Activated naive CD4-positive, alpha-beta T cell treated with anti-CD3 and anti-CD28 coated beads, Interleukin-2, amount 10 ng/mL, durations not matched to agents 7 days and 5 days (primary cell): ENCODE measurements around the gene MEF2C.

Experiments
- CTCF ChIA-PET: fragments of 350-600 bp; sonication (Branson Sonifier 250); formaldehyde crosslinking; loops from one replicate; lab custom pipeline; 2021; ENCODE audit warnings: antibody characterized with exemption; lab: Charles Lee
- DNase-seq: peaks from one replicate; pipeline ENCODE4 v3.0.0-alpha.2; 2020
- H3K27ac Mint-ChIP-seq: one replicate; pipeline ENCODE4 v1.8.0; 2021; ENCODE audit warnings: mild to moderate bottlenecking, moderate library complexity, mixed read lengths
- H3K27me3 Mint-ChIP-seq: one replicate; pipeline ENCODE4 v1.8.0; 2021; ENCODE audit warnings: mild to moderate bottlenecking, mixed read lengths
- H3K36me3 Mint-ChIP-seq: one replicate; pipeline ENCODE4 v1.8.0; 2021; ENCODE audit warnings: mixed read lengths
- H3K4me1 Mint-ChIP-seq: one replicate; pipeline ENCODE4 v1.8.0; 2021; ENCODE audit warnings: mixed read lengths
- H3K4me3 Mint-ChIP-seq: one replicate; pipeline ENCODE4 v1.8.0; 2021; ENCODE audit warnings: mild to moderate bottlenecking, moderate library complexity, mixed read lengths
- H3K9me3 Mint-ChIP-seq: one replicate; pipeline ENCODE4 v1.8.0; 2021; ENCODE audit warnings: mixed read lengths

The MEF2C gene

GRCh38 chr5:88824141-88824540, 58.8 kb downstream of the MEF2C start:
- peaks cover 30% of the 10 kb centered on the region for H3K4me1 Mint-ChIP-seq
- no peak overlapping the region for H3K4me3 Mint-ChIP-seq
- CTCF ChIA-PET, result no interaction called here

GRCh38 chr5:88823201-88823600, 59.8 kb downstream of the MEF2C start:
- H3K9me3 Mint-ChIP-seq, result no peaks in the 10 kb centered on the region

More at GRCh38 chr5:88824141-88824540, 58.8 kb downstream of the MEF2C start:
- Mint-ChIP-seq H3K27me3 (peaks cover 8% of the 10 kb centered on the region), H3K27ac (no peak overlapping the region), H3K9me3 (no peaks in the 10 kb centered on the region), H3K36me3 (no peaks in the 10 kb centered on the region)
- no peak for DNase-seq

GRCh38 chr5:88821161-88821560, 61.8 kb downstream of the MEF2C start:
- no peak overlapping the region for H3K4me3 Mint-ChIP-seq
- H3K9me3 Mint-ChIP-seq, result no peaks in the 10 kb centered on the region
- peaks cover 9% of the 10 kb centered on the region for H3K27me3 Mint-ChIP-seq
- no peak for DNase-seq
- no peaks in the 10 kb centered on the region for H3K36me3 Mint-ChIP-seq
- H3K4me1 Mint-ChIP-seq, result peaks cover 3% of the 10 kb centered on the region
- CTCF ChIA-PET, result interaction anchor here (1.3 kb wide), 1 partner anchor 16 kb away, joined by 4 read pairs; no protein-coding TSS in a partner anchor
- no peak overlapping the region for H3K27ac Mint-ChIP-seq

More at GRCh38 chr5:88823201-88823600, 59.8 kb downstream of the MEF2C start:
- H3K36me3 Mint-ChIP-seq, result no peaks in the 10 kb centered on the region
- H3K27ac Mint-ChIP-seq, result no peak overlapping the region
- DNase-seq, result no peak
- H3K27me3 Mint-ChIP-seq, result peaks cover 13% of the 10 kb centered on the region
- CTCF ChIA-PET, result no interaction called here
- no peak overlapping the region for H3K4me3 Mint-ChIP-seq
- H3K4me1 Mint-ChIP-seq, result peaks cover 23% of the 10 kb centered on the region

DNA sequence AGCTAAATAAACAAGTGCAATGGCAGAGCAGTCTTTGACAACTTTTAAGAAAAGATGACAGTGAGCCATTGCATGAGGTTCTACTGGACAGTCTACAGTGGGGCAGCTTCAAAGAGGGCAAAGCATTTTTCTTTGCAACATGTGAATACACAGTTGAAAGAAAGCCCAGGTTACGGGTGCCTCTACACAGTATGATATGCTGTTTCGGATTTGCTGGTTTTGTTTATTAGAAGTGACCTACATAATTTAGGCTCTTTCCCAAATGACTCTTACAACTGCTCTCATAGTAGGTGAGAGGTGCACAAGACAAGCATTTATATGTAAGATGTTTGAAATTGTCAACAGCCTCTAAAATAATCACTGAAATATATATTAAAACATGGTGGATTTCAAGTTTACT, 62.4 kb downstream of the MEF2C start:
- H3K9me3 Mint-ChIP-seq, result no peaks in the 10 kb centered on the region
- no peak for DNase-seq
- H3K4me1 Mint-ChIP-seq, result peaks cover under 1% of the 10 kb centered on the region
- CTCF ChIA-PET, result no interaction called here
- no peak overlapping the region for H3K27ac Mint-ChIP-seq
- H3K36me3 Mint-ChIP-seq, result no peaks in the 10 kb centered on the region
- peaks cover 9% of the 10 kb centered on the region for H3K27me3 Mint-ChIP-seq
- no peak overlapping the region for H3K4me3 Mint-ChIP-seq

- CTCF ChIA-PET, result no interaction called here
- H3K4me3 Mint-ChIP-seq, result no peak overlapping the region
- peaks cover 9% of the 10 kb centered on the region for H3K27me3 Mint-ChIP-seq
- H3K9me3 Mint-ChIP-seq, result no peaks in the 10 kb centered on the region
- H3K4me1 Mint-ChIP-seq, result no peaks in the 10 kb centered on the region
- no peaks in the 10 kb centered on the region for H3K36me3 Mint-ChIP-seq
- DNase-seq, result no peak
- H3K27ac Mint-ChIP-seq, result no peak overlapping the region
Measured at GRCh38 chr5:88819301-88819999, 63.5 kb downstream of the MEF2C start.

- H3K36me3 Mint-ChIP-seq, result no peaks in the 10 kb centered on the region
- DNase-seq, result no peak
- H3K27ac Mint-ChIP-seq, result no peak overlapping the region
- CTCF ChIA-PET, result no interaction called here
- H3K27me3 Mint-ChIP-seq, result peaks cover 5% of the 10 kb centered on the region
- no peaks in the 10 kb centered on the region for H3K4me1 Mint-ChIP-seq
- no peaks in the 10 kb centered on the region for H3K9me3 Mint-ChIP-seq
- no peak overlapping the region for H3K4me3 Mint-ChIP-seq
Measured at GRCh38 chr5:88818296-88818695, 64.7 kb downstream of the MEF2C start.

GRCh38 chr5:88816195-88816594, 66.8 kb downstream of the MEF2C start:
- no peak for DNase-seq
- H3K4me1 Mint-ChIP-seq, result no peaks in the 10 kb centered on the region
- H3K9me3 Mint-ChIP-seq, result no peaks in the 10 kb centered on the region
- CTCF ChIA-PET, result no interaction called here
- H3K36me3 Mint-ChIP-seq, result no peaks in the 10 kb centered on the region
- H3K27ac Mint-ChIP-seq, result no peak overlapping the region
- H3K4me3 Mint-ChIP-seq, result no peak overlapping the region
- peaks cover 5% of the 10 kb centered on the region for H3K27me3 Mint-ChIP-seq

GRCh38 chr5:88815050-88815789, 67.8 kb downstream of the MEF2C start:
- Mint-ChIP-seq H3K4me1 (no peaks in the 10 kb centered on the region), H3K36me3 (no peaks in the 10 kb centered on the region), H3K9me3 (no peaks in the 10 kb centered on the region), H3K27ac (no peak overlapping the region), H3K27me3 (peaks cover 5% of the 10 kb centered on the region), H3K4me3 (no peak overlapping the region)
- CTCF ChIA-PET, result no interaction called here
- DNase-seq, result no peak

DNA sequence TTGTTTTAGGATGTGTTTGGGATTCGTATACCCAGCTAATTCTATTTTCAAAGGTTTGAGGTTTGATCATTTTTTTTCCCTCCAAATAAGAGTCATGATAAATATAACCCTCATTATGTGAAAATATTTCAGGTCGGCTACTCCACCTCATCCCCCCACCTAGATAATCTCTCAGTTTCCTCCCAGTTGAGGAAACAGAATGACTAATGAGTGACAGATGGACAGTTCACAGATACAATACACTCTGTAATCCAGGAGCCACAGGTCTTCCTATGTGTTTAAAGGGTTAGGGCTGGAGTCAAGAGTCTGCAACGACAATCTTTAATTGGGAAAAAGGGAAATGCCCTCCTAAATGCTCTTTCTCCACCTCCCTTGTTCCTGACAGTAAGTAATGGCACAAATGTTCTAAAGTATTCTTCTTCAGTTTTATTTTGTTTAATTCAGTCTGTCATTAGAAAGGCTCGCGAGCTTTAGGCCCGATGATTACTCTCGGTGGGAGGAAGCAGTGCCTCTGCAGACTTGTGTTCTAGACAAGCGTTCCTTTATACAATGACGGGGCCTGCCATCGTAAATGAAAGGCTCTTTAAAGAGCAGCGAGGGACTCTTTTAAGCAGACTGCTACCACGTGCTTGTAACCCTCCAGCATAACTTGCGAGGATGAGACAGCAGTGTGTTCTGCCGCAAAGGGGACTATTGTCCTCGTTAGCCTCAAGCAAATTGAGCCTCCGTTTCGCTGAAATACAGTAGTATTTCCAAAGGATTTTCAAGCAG, 69.0 kb downstream of the MEF2C start:
- H3K27me3 Mint-ChIP-seq, result peaks cover 5% of the 10 kb centered on the region
- H3K9me3 Mint-ChIP-seq, result no peaks in the 10 kb centered on the region
- DNase-seq, result no peak
- H3K4me3 Mint-ChIP-seq, result no peak overlapping the region
- no peak overlapping the region for H3K27ac Mint-ChIP-seq
- H3K4me1 Mint-ChIP-seq, result no peaks in the 10 kb centered on the region
- CTCF ChIA-PET, result no interaction called here
- H3K36me3 Mint-ChIP-seq, result no peaks in the 10 kb centered on the region

- Mint-ChIP-seq H3K4me1 (no peaks in the 10 kb centered on the region), H3K27ac (no peak overlapping the region), H3K9me3 (no peaks in the 10 kb centered on the region), H3K4me3 (no peak overlapping the region), H3K36me3 (no peaks in the 10 kb centered on the region), H3K27me3 (peaks cover under 1% of the 10 kb centered on the region)
- CTCF ChIA-PET, result no interaction called here
- DNase-seq, result no peak
Measured at GRCh38 chr5:88813244-88813643, 69.7 kb downstream of the MEF2C start.

DNA sequence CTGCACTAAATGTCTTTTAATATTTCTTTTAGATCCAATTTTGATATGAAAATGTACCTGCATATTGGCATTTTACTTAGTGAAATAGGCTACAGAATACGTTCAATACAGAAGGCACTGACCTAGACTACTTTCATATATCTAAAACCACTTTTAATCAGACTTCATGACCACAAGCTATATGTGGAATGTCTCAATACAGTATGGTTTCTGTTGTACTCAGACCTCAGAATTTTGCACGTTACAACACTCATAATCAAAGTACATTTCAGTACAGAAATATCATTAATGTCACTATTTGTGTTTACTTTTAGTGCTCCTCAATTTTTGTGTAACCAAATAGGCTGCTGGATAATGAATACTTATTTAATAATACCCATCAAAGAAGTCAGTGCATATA, 74.8 kb downstream of the MEF2C start:
- no peak for DNase-seq
- no peak overlapping the region for H3K4me3 Mint-ChIP-seq
- H3K27me3 Mint-ChIP-seq, result peaks cover 3% of the 10 kb centered on the region
- H3K4me1 Mint-ChIP-seq, result no peaks in the 10 kb centered on the region
- H3K9me3 Mint-ChIP-seq, result no peaks in the 10 kb centered on the region
- CTCF ChIA-PET, result no interaction called here
- no peaks in the 10 kb centered on the region for H3K36me3 Mint-ChIP-seq
- H3K27ac Mint-ChIP-seq, result no peak overlapping the region

DNA sequence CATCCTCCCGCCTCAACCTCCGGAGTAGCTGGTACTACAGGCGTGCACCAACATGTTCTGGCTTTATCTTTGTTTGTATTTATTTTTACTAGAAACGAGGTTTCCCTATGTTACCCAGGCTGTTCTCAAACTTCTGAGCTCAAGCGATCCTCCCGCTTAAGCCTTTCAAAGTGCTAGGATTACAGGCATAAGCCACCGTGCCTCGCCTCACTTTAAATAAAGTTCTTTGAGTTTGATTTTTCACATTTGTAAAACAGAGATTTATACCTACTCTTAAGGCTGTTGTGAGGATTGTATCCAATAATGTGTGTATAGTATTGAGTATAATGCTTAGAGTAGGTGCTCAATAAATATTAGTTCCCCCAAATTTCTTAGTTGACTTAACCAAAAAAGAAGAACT, 75.7 kb downstream of the MEF2C start:
- Mint-ChIP-seq H3K27me3 (peaks cover 3% of the 10 kb centered on the region), H3K27ac (no peak overlapping the region), H3K4me1 (no peaks in the 10 kb centered on the region), H3K4me3 (no peak overlapping the region), H3K9me3 (no peaks in the 10 kb centered on the region), H3K36me3 (no peaks in the 10 kb centered on the region)
- DNase-seq, result no peak
- CTCF ChIA-PET, result no interaction called here

GRCh38 chr5:88806338-88806737, 76.6 kb downstream of the MEF2C start:
- H3K36me3 Mint-ChIP-seq, result no peaks in the 10 kb centered on the region
- no peak for DNase-seq
- H3K27me3 Mint-ChIP-seq, result peaks cover 3% of the 10 kb centered on the region
- CTCF ChIA-PET, result no interaction called here
- no peaks in the 10 kb centered on the region for H3K9me3 Mint-ChIP-seq
- no peaks in the 10 kb centered on the region for H3K4me1 Mint-ChIP-seq
- no peak overlapping the region for H3K27ac Mint-ChIP-seq
- no peak overlapping the region for H3K4me3 Mint-ChIP-seq

DNA sequence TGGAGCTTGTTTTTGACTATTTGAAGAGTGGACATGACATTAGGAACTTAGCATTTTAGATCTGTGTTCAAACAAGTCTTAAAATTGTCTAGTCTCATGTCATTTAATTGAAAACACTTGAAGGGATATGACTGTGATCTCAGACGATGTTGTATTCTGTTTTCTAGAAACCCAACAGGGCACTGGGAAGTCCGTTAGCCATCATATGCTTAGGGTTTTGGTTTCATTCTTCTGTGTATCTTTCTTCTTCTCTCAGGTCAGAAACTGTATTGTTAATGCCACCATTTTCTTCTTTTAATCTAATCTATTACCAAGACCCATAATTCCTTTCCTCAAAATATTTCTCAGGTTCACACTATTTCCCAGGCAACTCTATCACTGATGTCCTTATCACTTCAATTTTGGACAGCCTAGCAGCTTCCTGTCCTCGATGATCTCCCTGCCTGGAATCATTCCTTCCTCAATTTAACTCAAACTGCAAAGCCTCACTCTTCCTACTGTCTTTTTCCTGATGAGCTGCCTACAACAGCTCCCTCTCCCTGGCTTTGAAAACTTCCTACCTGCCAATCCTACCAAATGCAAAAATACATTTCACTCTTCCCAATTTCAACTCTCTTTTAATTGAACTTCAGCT, 77.7 kb downstream of the MEF2C start:
- Mint-ChIP-seq H3K27ac (no peak overlapping the region), H3K27me3 (peaks cover 3% of the 10 kb centered on the region), H3K4me1 (no peaks in the 10 kb centered on the region), H3K4me3 (no peak overlapping the region), H3K9me3 (no peaks in the 10 kb centered on the region), H3K36me3 (no peaks in the 10 kb centered on the region)
- CTCF ChIA-PET, result no interaction called here
- DNase-seq, result no peak
